Heart left ventricle (tissue), 13 donors: ENCODE data around the gene CCSER2.

Experiments used
- POLR2A ChIP-seq, 2 donors: fragments of 450-650 bp; IDR thresholded peaks; one replicate each; pipeline ENCODE4 v1.6.1; 2017; ENCODE audit warnings: antibody characterized with exemption in 2 of 2, mild to moderate bottlenecking in 2 of 2, moderate library complexity in 2 of 2
- TF ChIP-seq, protein P1 (sequence below), 12 donors: fragments of 200-600 bp; sonication (generic) in 4 of 12; IDR thresholded peaks; one replicate each; pipeline versions ENCODE4 v1.5.0 to v1.8.0; 2018 to 2022; ENCODE audit warnings: antibody characterized with exemption in 12 of 12, mild to moderate bottlenecking in 5 of 12
- donor health status: ischemic (EF 13 %, LVEDD 7.1; RV severe dilation, severe dysfunction).
- donor health status: DM: no; HTN: yes; CAD: no.
- donor health status: DM: no; HTN: no; CAD: no.
- donor health status: ischemic (EF 25% LVEDD 6.9; RV normal size, moderate dysfunction).
- donor health status: ischemic (EF 25% LVEDD 5.7; RV mildly dilated, moderate dysfunction).
- donor health status: ischemic (EF 35%, LVEDD 5.7; RV mildly dilated, moderate dysfunction).
- donor health status: nonischemic (EF 11% LVEDD 7.7; RV severe dilation, severe dysfunction).
- donor health status: DM: yes; HTN: yes; CAD: no.
- donor health status: PGD.
- donor health status: ischemic (EF 29% LVEDD 5.4; RV normal size, mild dysfunction).
- donor health status: nonischemic (EF 23%, LVEDD 6.1; RV moderate dilation, normal function).

DNA sequence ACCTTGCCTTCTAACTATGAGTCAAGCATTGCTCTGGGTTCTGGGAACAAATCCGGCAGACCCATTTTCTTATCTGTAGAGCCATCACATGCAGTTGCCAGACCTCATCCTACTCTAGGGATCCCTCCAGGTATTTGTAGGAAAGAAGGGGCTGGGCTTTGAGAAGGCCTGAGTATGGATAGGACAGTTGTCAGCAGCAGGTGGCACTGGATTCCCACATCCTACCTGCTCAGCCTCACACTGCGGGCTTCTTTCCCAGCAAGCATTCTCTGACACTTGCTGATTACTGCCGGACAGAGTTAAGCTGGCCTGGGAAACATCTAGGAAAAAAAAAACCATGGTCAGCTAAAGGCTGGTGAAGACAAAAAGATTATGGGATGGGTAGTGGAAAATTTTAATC is 224.1 kb downstream of the CCSER2 start:
- TF ChIP-seq, protein P1, sequence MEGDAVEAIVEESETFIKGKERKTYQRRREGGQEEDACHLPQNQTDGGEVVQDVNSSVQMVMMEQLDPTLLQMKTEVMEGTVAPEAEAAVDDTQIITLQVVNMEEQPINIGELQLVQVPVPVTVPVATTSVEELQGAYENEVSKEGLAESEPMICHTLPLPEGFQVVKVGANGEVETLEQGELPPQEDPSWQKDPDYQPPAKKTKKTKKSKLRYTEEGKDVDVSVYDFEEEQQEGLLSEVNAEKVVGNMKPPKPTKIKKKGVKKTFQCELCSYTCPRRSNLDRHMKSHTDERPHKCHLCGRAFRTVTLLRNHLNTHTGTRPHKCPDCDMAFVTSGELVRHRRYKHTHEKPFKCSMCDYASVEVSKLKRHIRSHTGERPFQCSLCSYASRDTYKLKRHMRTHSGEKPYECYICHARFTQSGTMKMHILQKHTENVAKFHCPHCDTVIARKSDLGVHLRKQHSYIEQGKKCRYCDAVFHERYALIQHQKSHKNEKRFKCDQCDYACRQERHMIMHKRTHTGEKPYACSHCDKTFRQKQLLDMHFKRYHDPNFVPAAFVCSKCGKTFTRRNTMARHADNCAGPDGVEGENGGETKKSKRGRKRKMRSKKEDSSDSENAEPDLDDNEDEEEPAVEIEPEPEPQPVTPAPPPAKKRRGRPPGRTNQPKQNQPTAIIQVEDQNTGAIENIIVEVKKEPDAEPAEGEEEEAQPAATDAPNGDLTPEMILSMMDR (IDR thresholded peaks at IDR 0.05), result no peak
- TF ChIP-seq POLR2A (IDR thresholded peaks at IDR 0.05), result no peak
